ENCODE measurements around the gene ST3GAL3.

DNA sequence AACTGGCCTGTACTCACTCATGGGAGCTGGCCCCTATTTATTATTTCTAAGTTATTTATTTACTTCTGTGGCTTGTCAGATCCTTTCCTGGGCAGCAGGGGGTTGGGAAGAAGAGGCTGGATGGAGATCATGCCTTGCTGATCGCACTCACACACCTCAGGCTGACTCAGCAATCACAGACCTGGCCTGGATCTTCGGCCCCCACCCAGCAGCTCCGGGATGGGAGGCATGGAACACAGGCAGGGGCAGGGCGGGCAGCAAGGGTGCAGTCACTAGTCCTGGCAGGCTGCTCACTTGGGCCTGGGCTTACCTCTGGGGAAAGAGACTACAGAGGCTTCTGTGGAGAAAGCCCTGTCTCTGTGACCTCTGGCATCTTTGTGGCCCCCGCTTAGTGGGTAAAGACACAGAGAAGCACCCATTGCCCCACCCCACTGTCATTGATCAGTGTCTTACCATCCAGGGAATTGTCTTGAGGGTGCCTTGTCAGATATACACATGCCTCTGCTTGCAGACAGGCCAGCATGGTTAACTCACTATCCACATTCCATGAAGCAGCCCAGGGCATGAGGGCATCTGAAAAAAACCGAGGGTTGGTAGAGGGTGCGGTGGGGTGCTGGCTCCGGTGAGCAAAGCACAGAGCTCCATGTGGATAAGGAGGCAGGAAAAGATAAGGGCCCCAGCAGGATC is 230.0 kb downstream of the ST3GAL3 start:
- TF ChIP-seq EZH2 (IDR thresholded peaks at IDR 0.05; ENCODE audit: low read depth, unreplicated experiment) (no peak), CTCF (conservative IDR thresholded peaks at IDR 0.05; ENCODE audit: low read depth in 2 of 2) (no peak), POLR2AphosphoS5 (IDR thresholded peaks at IDR 0.05; ENCODE audit: low read depth) (no peak)
- TF ChIP-seq, protein P1, sequence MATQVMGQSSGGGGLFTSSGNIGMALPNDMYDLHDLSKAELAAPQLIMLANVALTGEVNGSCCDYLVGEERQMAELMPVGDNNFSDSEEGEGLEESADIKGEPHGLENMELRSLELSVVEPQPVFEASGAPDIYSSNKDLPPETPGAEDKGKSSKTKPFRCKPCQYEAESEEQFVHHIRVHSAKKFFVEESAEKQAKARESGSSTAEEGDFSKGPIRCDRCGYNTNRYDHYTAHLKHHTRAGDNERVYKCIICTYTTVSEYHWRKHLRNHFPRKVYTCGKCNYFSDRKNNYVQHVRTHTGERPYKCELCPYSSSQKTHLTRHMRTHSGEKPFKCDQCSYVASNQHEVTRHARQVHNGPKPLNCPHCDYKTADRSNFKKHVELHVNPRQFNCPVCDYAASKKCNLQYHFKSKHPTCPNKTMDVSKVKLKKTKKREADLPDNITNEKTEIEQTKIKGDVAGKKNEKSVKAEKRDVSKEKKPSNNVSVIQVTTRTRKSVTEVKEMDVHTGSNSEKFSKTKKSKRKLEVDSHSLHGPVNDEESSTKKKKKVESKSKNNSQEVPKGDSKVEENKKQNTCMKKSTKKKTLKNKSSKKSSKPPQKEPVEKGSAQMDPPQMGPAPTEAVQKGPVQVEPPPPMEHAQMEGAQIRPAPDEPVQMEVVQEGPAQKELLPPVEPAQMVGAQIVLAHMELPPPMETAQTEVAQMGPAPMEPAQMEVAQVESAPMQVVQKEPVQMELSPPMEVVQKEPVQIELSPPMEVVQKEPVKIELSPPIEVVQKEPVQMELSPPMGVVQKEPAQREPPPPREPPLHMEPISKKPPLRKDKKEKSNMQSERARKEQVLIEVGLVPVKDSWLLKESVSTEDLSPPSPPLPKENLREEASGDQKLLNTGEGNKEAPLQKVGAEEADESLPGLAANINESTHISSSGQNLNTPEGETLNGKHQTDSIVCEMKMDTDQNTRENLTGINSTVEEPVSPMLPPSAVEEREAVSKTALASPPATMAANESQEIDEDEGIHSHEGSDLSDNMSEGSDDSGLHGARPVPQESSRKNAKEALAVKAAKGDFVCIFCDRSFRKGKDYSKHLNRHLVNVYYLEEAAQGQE (IDR thresholded peaks at IDR 0.05; ENCODE audit: unreplicated experiment), result no peak

Measured in GM23338 (cell line).